HG03159 (cell line): ENCODE data around the gene BLOC1S4.

ENCODE experiments used
- ATAC-seq: cut with Tn5 transposase; IDR thresholded peaks from one replicate; pipeline ENCODE4 v1.9.1; 2021; ENCODE audit warnings: mild to moderate bottlenecking, moderate library complexity; ENCODE audit not compliant: unreplicated experiment

Gene BLOC1S4

DNA sequence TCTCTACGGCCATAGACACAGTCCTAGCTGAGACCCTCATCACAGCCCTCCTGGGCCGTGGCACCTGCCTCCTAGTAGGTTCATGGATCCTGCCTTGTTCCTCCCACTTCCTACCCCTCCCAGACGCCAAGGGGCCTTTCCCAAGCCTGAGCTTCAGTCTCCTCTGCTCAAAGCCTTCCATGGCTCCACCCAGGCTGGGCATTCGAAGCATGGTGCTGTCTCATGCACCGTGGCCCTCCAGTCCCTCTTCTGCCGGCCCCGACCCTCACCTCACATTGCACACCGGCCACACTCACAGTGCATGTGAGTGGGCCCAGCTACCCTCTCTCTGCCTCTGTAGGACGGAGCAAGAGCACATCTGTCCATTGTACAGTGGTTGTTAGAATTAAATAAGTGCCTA, 44.9 kb downstream of the BLOC1S4 start:
- ATAC-seq: no peak

DNA sequence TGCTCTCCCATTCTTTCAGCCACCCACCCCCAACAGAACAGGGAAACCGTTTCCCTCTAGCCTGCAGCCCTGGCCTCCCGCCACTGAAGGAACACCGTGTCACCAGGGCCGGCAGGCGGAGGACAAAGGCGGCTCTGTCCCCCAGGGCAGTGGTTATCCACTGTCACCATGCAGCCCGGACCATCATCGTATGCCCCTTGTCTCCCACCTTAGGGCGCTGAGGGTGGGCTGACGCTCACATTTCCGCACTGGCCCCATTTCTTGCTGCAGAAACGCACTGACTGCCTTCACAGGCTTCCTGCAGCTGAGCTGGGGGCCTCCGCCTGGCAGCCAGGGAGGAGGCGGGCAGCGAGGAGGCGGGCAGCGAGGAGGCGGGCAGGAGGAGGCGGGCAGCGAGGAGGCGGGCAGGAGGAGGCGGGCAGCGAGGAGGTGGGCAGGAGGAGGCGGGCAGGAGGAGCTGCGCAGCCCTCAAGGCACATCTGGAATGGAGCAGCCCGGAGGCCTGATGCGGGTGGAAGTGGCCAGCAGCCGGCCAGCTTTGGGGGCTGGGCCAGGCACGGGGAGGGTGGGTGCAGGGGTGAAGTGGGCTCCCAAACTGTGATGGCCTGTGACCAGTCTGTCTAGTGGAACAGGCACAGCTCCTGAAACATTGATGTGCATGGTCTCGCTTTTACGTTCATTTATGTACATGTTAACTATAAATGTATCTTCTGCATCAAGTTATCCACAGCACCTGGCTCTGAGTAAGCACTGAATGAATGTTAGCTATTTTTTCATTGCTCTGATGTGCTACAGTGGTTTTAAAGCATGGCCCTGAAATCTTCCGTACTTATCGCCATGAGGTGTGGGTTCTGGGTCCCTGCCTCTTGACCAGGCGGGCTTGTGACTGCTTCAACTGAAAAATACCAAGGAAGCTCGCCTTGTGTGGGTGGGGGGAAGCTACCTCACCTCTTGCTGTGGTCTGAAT, 46.0 kb downstream of the BLOC1S4 start:
- ATAC-seq: no peak

DNA sequence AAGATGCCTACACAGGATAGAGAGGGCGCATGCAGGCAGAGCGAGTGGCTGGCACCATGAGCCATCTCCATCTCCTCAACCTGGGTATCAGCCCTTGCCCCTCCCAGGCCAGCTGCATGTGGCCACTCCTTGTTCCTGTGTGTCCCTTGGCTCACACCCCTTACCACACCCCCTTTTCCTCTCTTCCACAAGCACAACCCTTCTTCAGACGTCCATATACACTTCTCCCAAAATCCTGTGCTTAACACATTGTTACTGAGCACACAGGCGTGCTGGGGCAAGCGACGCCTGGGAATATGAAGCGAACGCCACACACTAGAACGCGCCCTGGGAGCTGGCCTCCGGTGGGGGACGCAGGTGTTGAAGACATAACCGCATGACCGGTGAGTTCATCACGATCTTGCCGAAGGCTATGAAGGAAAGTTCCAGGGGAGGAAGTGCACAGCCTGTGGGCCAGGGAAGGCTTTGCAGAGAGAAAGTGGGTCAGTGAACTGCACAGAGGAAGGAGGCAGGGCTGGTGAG, 47.4 kb downstream of the BLOC1S4 start:
- ATAC-seq: no peak

DNA sequence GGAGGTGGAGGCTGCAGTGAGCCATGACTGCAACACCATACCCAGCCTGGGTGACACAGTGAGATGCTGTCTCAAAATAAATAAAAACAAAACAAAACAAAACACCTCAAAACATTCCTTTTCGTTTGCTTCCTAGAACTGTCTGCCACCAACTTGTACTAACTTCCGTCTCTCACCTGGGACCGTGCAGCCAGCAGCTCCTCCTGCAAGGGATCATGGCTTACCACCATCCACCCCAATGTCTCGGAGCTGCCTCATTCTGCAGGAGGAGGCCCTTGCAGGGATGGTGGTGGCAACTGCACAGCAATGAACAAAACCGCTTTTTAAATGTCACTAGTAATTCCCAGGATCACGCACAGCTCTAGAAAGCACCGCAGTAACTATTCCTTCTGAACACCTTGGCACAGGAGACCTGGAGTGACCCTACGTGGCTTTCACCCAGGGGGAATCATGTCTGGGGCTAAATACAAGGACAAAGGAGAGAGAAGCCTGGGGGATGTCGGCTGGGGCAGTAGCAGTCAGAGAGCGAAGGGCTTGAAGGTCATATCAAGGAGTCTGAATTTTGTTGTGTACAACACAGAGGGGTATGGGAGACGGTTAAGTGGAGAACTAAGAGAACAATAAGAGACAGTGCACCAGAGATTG, 49.1 kb downstream of the BLOC1S4 start:
- no peak for ATAC-seq

DNA sequence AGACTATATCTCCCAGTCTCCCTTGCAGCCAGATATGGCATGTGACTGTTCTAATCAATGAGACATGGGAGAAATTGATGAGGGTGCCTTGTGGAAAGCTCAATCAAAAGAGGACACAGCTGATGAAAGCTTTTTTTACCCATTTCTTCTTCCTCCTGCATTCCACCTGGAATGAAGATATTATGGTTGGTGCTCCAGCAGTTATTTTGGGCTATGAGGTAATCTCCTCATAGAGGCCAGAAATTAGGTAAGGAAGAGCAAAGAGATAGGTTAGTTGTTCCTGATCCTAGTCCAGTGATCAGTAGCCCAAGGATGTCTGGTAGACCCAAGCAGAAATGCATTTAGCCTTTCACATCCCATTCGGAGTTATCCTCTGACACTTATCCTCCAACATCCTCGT, 49.7 kb downstream of the BLOC1S4 start:
- ATAC-seq: no peak
